Effector CD4-positive, alpha-beta T cell (primary cell): ENCODE results near the gene STK10.

Experiments
- DNase-seq: peaks from one replicate; pipeline ENCODE4 v3.0.0-alpha.2; 2020

STK10 gene

GRCh38 chr5:172104801-172105701 lies 83.0 kb downstream of the STK10 start:
- DNase-seq: no peak

- no peak for DNase-seq
These were observed 84.0 kb downstream of the STK10 start for GRCh38 chr5:172104021-172104420.

- no peak for DNase-seq
These were observed 85.0 kb downstream of the STK10 start for GRCh38 chr5:172102913-172103626.

GRCh38 chr5:172102218-172102870 lies 85.7 kb downstream of the STK10 start:
- no peak for DNase-seq

GRCh38 chr5:172101547-172102217 lies 86.3 kb downstream of the STK10 start:
- DNase-seq: no peak

- DNase-seq: no peak
These were observed 89.1 kb downstream of the STK10 start for GRCh38 chr5:172098883-172099282.

GRCh38 chr5:172098046-172098445 lies 90.0 kb downstream of the STK10 start:
- DNase-seq: no peak

GRCh38 chr5:172097356-172097755 lies 90.7 kb downstream of the STK10 start:
- no peak for DNase-seq

- DNase-seq: no peak
These were observed 91.7 kb downstream of the STK10 start for GRCh38 chr5:172096207-172096940.

GRCh38 chr5:172095368-172096206 lies 92.4 kb downstream of the STK10 start:
- no peak for DNase-seq

- no peak for DNase-seq
These were observed 94.1 kb downstream of the STK10 start for GRCh38 chr5:172093965-172094364.

- no peak for DNase-seq
These were observed 94.5 kb downstream of the STK10 start for GRCh38 chr5:172093559-172093958.

- no peak for DNase-seq
These were observed 95.9 kb downstream of the STK10 start for GRCh38 chr5:172091956-172092732.

- no peak for DNase-seq
These were observed 97.0 kb downstream of the STK10 start for GRCh38 chr5:172090976-172091547.

- DNase-seq: no peak
These were observed 98.5 kb downstream of the STK10 start for GRCh38 chr5:172089298-172090117.

GRCh38 chr5:172088801-172089200 lies 99.2 kb downstream of the STK10 start:
- no peak for DNase-seq

GRCh38 chr5:172086194-172086975 lies 101.6 kb downstream of the STK10 start:
- no peak for DNase-seq

- DNase-seq: no peak
These were observed 102.3 kb downstream of the STK10 start for GRCh38 chr5:172085738-172086137.
